ENCODE data around the gene LCN6.

The LCN6 gene

DNA sequence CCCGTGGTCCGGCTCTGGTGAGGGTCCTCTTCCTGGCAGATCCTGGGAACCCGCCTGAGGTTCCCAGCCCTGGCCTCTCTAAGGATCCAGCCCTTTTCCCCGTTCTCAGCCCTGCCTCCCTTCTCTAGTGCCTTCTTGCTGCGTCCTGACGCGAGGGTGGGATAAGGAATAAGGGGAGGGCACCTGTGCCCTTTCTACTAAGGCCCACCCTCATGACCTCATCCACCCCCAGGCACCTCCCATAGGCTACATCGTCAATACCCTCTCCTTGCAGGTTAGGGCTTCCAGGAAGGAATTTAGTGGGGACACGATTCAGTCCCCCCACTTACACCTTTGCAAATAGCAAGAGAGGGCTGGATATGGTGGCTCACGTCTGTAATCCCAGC is 46.7 kb downstream of the LCN6 start:
- no peak for TF ChIP-seq POLR2A (IDR thresholded peaks at IDR 0.05; ENCODE audit: low read length)
- TF ChIP-seq GATA1 (IDR thresholded peaks at IDR 0.05; ENCODE audit: low read depth, low read length), result no peak
- DNase-seq, result no peak

DNA sequence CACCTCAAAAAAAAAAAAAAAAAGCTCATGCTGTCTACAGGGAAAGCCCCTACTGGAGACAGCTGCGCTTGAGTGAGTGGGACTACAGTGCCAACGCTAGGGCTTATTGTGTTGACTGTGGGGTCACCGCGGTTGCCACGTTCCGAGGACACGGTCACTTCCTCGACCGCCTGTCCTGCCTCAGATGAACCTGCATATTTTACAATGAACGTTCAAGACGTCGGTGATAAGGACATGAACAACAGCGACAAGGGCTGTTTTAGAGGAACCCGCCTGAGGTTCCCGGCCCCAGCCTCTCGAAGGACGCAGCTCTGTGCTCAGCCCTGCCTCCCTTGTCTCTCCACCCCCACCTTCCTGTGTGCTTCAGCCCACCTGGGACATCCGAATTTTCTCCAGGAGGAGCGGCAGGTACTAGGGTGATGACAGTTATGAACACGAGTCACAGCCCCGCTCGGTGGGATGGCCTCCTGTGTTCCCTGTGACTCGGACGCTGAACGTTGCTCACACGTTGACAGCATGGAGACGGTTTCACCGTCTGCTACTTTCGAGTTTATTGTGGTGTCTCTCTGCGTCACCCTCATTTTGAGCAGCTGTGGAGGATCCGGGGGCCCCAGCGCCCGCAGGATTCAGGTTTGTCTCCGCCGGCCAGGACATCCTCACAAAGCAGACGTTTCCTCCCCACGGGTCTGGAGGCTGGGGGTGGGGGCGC is 47.2 kb downstream of the LCN6 start:
- TF ChIP-seq POLR2A (IDR thresholded peaks at IDR 0.05; ENCODE audit: low read length) (no peak), GATA1 (IDR thresholded peaks at IDR 0.05; ENCODE audit: low read depth, low read length) (no peak)
- no peak for DNase-seq

DNA sequence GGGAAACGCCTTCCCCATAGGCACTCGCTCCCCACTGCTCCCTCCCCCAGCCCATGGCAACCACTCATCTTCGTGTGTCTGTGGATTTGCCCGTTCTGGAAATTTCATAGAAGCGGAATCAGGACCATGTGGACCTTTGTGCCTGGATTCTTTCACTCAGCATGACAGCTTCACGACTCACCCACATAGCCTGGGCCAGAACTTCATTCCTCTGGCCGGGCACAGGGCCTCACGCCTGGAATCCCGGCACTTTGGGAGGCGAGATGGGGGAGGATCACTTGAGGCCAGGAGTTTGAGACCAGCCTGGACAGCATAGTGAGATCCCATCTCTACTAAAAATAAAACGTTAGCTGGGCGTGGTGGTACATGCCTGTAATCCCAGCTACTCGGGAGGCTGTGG is 48.0 kb downstream of the LCN6 start:
- DNase-seq, result no peak
- TF ChIP-seq POLR2A (IDR thresholded peaks at IDR 0.05; ENCODE audit: low read length), result no peak
- TF ChIP-seq GATA1 (IDR thresholded peaks at IDR 0.05; ENCODE audit: low read depth, low read length), result no peak

DNA sequence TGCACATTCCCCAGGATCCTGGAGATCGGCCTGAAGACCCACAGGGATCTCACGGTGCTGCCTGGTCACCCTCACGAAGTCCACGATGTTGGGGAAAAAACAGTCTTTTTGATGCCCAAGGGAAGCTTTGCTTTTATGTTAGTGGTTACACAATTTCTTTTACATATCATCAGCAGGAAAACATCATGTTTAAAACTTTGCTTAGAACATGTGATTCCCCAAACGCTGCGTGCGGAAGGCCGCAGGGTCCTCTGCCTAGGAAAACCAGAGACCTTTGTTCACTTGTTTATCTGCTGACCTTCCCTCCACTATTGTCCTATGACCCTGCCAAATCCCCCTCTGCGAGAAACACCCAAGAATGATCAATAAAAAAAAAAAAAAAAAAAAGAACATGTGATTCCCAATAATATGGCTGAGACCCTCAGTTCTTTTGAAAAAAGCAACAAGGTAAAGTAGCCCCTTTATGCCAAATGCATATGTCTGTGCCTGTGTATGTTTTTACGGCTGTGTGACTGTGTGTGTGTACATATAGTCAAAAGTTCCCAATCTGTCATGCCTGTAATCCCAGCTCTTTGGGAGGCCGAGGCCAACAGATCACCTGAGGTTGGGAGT is 49.6 kb downstream of the LCN6 start:
- no peak for DNase-seq
- TF ChIP-seq GATA1 (IDR thresholded peaks at IDR 0.05; ENCODE audit: low read depth, low read length) (no peak), POLR2A (IDR thresholded peaks at IDR 0.05; ENCODE audit: low read length) (no peak)

DNA sequence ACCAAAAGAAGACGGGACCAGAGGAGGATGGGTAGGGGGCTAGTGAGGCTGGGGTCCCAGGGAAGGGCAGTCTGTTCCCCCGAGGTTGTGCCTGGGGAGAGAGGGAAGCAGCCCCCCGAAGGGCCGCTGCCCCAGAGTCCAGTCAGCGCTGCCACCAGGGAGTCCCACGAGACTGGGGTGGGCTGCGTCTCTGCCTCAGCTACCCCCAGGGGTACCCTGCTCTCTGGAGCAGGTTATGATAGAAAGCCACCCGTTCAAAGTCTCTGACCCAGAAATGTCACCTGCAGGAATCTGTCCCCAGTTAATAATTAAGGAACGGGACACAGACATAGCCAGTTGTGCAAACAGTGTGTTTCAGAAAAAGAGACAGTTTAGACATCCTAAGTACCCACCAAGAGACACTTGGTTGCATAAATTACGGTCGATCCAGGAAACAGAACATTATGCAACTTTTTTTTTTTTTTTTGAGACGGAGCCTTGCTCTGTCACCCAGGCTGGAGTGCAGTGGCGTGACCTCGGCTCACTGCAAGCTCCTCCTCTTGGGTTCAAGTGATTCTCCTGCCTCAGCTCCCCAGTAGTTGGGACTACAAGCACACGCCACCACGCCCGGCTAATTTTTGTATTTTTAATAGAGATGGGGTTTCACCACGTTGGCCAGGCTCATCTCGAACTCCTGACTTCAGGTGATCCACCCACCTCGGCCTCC is 50.4 kb downstream of the LCN6 start:
- DNase-seq, result no peak

DNA sequence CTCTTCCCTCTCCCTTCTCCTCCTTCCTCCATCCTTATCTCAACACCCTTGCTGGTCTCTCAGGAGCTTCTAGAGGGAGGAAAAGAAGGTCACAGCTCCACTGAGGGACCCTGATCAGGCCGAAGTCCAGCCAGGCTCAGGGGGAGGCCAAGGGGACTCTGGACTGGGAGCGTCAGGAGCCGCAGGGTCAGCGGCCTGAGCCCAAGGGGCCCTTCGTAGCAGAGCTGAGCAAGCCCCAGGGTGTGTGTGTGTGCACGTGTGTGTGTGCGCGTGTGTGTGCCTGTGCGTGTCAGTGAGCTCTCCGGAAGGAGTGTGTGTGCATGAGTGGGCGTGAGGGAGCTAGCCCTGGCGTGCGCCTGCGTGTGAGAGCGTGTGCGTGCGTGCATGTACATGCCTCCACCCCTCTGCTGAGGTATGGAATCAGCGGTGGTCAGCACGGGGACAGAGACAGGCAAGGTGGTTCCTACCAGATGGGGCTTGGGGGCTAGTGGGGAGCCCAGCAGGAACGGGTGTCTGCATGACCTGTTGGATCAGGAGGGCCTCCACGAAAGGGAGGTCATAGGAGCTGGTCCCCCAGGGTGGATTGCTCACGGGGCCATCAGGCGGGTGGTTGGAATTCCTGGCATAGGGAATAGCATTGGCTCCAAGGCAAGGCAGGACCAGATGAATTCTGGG is 51.0 kb downstream of the LCN6 start:
- TF ChIP-seq GATA1 (IDR thresholded peaks at IDR 0.05; ENCODE audit: low read depth, low read length) (no peak), POLR2A (IDR thresholded peaks at IDR 0.05; ENCODE audit: low read length) (no peak)
- no peak for DNase-seq

More for the DNA sequence above, 50.4 kb downstream of the LCN6 start:
- TF ChIP-seq GATA1 (IDR thresholded peaks at IDR 0.05; ENCODE audit: low read depth, low read length) (no peak), POLR2A (IDR thresholded peaks at IDR 0.05; ENCODE audit: low read length) (no peak)

DNA sequence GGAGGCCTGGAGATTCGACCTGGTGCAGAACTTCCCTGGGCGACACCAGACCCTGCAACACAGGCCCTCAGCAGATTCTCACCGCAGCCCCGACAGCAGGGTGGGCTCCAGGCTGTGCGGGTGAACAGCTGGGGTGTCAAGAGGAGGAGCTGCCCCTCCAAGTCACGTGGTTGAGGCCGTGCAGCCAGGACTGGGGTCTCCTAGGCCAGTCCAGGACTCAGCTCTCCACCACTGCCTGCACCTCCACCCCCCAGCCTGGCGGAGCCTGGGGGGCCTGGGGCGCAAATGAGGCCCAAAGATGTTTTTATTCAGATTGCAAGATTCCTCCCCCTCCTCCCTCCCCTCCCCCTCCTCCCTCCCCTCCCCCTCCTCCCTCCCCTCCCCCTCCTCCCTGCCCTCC is 51.8 kb downstream of the LCN6 start:
- no peak for DNase-seq
- no peak for TF ChIP-seq POLR2A (IDR thresholded peaks at IDR 0.05; ENCODE audit: low read length)
- no peak for TF ChIP-seq GATA1 (IDR thresholded peaks at IDR 0.05; ENCODE audit: low read depth, low read length)

DNA sequence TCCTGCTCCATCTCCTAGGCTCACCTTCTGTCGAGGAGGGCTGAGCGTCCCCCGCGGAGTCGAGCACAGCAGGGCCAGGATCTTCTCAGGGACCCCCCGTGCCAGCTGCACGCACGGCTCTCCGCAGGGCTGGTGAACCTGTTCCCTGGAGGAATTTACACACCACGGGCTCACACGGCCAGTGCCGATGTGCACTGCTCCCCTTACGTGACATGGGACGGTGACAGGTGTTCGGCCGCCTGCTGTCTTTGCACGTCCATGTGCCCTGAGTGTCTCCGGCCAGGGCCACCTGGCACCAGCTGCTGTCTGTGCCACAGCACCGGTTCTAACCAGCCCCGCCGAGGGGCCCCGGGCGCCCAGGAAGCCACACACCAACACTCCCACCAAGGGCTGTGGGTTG is 52.4 kb downstream of the LCN6 start:
- no peak for TF ChIP-seq POLR2A (IDR thresholded peaks at IDR 0.05; ENCODE audit: low read length)
- no peak for TF ChIP-seq GATA1 (IDR thresholded peaks at IDR 0.05; ENCODE audit: low read depth, low read length)
- DNase-seq, result no peak

DNA sequence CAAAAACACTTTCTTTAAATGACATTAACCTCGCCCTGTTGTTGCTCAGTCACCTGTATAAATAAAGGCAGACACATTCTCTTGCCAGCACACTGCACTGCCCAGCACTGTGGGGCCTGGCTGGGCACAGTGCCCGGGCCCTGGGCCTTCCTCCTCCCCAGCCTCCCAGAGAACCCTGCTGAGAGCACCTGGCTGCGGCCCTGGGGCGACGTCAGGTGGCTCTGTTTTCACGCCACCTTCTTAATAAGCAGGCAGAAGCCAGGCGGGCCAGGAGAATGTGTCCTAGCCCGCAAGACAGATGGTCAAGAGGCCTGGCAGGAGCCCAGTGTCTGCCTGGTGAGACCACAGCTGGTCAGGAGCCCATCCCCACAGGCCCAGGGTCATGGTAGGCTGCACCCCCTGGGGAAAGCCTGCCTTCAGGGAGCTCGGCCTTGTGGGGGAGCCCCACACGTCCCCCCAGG is 52.9 kb downstream of the LCN6 start:
- TF ChIP-seq GATA1 (IDR thresholded peaks at IDR 0.05; ENCODE audit: low read depth, low read length) (no peak), POLR2A (IDR thresholded peaks at IDR 0.05; ENCODE audit: low read length) (no peak)

DNA sequence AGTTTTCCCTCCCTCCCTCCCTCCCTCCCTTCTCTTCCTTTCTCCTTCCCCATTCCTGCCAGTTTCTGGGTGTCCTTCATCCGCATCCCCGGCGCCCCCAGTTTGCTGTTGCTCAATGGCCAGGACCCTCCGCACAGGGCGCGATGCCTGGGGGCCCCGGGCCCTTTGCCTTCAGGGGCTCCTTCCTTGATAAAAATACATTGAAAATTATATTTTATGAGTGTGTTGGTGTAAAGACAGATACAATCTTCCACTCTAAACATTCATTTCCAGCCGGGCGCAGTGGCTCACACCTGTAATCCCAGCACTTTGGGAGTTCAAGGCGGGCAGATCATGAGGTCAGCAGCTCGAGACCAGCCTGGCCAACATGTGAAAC is 53.5 kb downstream of the LCN6 start:
- no peak for DNase-seq
- TF ChIP-seq POLR2A (IDR thresholded peaks at IDR 0.05; ENCODE audit: low read length) (no peak), GATA1 (IDR thresholded peaks at IDR 0.05; ENCODE audit: low read depth, low read length) (no peak)

More for the DNA sequence above, 52.9 kb downstream of the LCN6 start:
- no peak for DNase-seq

DNA sequence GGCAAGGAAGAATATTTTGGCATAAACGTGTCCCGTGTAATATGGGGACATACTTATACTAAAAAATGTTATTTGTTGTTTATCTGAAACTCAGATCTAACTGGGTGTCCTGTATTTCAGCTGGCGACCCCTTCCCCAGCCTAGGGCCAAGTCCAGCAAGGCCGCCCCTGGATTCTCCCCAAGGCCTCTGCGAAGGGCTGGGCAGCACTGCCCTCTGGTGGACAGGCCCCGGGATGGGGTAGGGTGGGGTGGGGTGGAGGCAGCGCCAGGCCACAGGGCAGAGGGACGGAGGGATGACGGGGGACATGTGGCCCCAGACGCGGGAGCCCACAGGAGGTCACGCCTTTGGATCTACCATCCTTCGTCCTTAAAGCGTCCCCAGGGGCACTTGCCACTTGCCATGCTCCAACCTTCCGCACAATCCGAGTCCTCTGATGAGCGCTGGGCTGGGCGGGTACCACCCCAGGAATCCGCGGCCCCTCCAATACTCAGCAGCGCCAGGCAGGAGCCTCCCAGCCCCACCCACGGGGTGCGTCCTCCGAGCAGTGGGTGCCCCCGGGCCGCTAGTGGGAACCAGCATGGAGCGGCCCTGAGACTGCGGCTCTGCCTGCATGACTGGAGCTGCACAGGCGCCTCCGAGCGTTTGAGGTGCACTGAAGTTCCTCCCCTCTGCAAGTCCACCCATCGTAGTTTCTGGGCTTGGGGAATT is 54.0 kb downstream of the LCN6 start:
- peak; percentile 53 to 73 for DNase-seq
- TF ChIP-seq POLR2A (IDR thresholded peaks at IDR 0.05; ENCODE audit: low read length), result no peak
- no peak for TF ChIP-seq GATA1 (IDR thresholded peaks at IDR 0.05; ENCODE audit: low read depth, low read length)

All from erythroblast (primary cell).